DLD1 (cell line): ENCODE measurements around the gene DHH.

Experiments used
- in situ Hi-C: cut with HindIII; loops from 2 replicates; pipeline ENCODE4 v1.10.0; 2017; ENCODE audit warnings: low sequenced_read_pairs

Gene DHH

GRCh38 chr12:49109641-49110463 lies 15.3 kb upstream of the DHH start:
- in situ Hi-C loops: no loop called here

GRCh38 chr12:49108958-49109404 lies 14.4 kb upstream of the DHH start:
- in situ Hi-C loops: no loop called here

DNA sequence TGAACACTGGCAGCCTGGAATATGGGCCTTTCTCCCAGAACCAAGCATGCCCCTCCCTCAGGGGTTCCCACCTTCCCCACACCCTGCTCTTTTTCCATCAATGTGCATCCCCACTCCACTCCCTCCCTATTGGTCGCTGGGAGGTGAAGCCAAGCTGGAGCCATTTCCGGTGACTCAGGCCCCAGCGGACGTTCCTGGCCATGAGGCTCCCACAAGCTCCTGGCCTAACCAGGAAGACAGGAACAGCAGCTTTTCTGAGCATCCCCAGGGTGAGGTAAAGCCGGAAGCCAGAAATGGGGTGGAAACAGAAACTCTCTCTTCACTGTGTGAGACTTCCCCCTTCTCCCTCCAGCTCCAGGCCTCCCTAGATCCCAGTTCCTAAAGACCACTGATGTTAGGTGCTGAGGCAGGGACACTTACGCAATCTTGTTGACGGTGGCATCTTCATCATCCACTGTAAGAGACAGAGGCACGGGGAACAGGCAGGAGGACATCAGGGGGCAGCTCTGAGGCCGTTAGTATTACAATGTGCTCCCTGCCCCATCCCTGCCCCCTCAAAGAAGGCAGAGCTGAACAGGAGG lies 11.0 kb upstream of the DHH start:
- in situ Hi-C loops: no loop called here

DNA sequence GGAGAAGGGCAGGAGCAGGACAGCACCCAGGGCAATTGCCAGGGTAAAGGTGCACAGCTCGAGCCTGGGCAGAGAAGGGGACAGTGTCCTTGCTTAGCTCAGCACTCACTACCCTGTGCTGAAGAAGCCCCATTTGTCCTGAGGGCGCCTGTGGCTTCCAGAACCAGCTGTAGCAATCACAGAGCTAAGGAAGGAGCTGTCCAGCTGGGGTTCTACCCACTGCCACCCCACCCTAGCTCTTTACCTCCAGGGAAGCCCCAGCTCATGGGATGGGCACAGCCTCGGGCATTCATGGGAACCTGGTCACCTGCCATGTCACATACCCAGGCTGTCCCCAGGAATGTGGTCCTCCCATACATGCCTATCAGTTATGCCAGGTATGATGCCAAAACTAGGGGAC lies 10.2 kb upstream of the DHH start:
- in situ Hi-C loops: no loop called here

DNA sequence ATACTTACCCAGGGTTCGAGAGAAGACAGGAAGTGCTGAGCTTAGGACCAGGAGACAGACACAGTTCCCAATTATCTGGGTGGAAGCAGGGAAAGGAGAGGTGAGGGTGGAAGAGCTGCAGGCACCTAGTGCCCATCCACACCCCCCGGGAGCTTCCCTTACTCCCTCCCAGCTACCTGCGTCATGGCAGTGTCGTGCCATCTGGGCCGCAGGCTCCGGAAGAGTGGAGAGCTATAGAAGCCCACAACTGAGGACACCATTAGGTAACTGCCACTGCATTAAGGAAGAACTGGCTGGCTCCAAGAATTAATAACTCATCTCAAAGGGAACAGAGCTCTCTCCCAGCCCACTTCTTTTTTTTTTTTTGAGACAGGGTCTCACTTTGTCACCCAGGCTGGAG lies 5.8 kb upstream of the DHH start:
- in situ Hi-C loops: no loop called here

DNA sequence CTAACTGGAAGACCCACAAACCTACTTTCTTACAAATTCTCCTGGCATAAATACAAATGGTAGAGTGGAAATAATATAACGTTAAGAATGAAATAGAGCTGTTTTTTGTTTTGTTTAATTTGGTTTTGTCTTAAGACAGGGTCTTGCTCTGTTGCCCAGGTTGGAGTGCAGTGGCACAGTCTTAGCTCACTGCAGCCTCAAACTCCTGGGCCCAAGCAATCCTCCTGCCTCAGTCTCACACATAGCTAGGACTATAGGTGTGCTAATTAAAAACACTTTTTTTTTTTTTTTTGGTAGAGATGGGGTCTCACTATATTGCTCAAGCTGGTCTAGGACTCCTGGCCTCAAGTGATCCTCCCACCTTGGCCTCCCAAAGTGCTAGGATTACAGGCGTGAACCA lies 4.1 kb upstream of the DHH start:
- in situ Hi-C loops: no loop called here

- in situ Hi-C loops: no loop called here
Measured at GRCh38 chr12:49098035-49098451, 3.4 kb upstream of the DHH start.

DNA sequence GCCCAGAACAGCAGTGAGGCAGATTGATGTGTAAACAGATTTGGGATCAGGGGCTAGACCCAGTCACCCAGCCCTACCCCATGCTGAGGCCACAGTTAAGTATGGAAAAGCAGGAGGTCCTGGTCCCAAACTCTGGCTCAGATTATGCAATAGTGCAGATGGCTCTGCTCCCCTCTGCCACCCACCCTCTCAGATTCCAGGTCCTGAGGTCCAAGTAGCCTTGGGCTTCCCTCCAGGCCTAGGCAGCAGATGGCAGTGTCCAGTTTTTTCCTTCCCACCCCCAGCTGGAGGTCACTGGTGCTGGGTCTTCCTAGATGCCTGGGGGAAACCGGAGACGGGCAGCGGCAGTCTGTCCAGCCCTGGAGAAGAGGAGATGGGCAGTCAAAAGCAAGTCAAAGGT lies 2.8 kb upstream of the DHH start:
- in situ Hi-C loops: no loop called here

GRCh38 chr12:49094975-49095365 lies 369 bp upstream of the DHH start:
- in situ Hi-C loops: no loop called here

DNA sequence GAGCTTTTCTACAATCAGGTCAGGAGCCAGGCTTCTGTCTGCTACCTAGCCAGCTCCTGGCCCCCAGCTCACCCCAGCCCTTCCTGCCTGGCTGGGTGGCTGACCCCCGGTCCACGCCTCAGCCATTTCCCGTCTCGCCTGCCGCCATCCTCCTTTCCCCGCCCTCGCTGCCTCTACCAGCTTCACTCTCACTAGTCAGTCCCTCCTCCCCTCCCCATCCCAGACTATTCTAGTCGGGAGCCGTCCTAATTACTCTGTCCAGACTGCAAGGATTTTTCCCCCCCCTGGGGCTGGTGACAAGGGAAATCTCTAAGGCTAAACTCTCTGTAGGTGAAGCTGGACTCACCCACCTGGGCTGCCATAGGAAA lies 825 bp downstream of the DHH start:
- in situ Hi-C loops: no loop called here

DNA sequence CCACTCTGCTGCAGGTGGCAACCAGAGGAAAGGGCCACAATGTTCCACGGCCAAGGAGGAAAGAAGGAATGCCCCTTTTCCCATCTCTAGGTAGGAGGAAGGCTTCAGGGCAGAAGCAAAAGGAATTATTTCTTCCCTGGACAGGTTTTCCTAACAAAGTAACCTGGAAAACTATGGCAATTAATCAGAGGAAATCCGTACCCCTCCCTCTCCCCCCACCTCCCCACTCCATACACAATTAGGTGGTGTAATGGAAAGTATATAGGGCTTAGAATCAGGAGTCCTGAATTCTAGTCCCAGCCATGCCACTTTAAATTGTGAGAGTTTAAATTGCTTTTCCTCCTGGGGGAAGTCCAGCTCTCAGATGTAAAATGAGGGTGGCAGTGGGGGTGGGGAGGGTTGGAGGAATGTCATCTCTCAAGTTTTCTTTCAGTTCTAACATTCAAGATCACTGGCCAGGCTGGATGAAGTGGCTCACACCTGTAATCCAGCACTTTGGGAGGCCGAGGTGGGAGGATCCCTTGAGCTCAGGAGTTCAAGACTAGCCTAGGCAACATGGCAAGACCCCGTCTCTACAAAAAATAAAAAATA lies 1.7 kb downstream of the DHH start:
- in situ Hi-C loops: no loop called here

- in situ Hi-C loops: no loop called here
Measured at GRCh38 chr12:49092086-49092815, 2.4 kb downstream of the DHH start.

DNA sequence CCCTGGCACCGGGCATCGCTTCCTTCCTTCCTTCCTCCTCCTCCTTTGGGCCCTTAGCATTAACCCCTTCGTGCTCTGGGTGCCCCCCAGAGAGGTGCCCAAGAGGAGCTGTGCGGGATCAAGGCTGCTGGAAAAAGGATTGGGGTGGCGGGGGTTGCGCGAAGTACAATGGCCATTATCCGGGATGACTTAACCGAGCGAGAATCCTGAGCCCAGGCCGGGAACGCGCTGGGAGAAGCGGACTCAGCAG lies 2.8 kb downstream of the DHH start:
- in situ Hi-C loops: no loop called here

DNA sequence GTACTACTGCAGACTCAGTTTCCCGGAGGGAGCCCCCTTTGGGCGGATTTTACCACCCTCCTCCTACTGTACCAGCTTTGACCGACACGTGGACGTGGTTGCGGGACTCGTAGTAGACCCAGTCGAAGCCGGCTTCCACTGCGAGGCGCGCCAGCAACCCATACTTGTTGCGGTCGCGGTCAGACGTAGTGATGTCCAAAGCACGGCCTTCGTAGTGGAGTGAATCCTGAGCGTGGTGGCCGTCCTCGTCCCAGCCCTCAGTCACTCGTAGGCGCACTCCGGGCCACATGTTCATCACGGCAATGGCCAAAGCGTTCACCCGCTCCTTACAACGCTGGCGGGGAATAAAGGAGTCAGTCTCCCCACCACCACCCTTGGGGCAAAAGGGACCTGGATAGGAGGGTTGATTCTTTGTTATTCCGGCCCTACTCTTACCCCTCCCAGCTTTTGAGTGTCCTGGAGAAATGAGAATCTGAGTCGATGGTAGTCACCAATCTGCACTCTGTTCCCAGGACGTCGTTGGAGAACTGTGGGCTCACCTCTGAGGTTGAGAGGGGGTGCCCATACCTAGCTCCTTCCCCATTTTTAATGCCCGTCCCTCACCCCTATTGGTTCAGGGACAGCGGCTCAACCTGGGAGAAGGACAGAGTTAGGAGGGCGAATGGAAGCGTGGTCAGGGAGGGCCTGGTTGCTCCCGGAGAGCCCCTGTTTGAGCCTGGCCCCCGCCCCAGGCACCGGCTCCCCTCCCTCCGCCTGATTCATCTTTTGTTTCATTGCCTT lies 3.4 kb downstream of the DHH start:
- in situ Hi-C loops: no loop called here

GRCh38 chr12:49089821-49090773 lies 4.5 kb downstream of the DHH start:
- in situ Hi-C loops: no loop called here

DNA sequence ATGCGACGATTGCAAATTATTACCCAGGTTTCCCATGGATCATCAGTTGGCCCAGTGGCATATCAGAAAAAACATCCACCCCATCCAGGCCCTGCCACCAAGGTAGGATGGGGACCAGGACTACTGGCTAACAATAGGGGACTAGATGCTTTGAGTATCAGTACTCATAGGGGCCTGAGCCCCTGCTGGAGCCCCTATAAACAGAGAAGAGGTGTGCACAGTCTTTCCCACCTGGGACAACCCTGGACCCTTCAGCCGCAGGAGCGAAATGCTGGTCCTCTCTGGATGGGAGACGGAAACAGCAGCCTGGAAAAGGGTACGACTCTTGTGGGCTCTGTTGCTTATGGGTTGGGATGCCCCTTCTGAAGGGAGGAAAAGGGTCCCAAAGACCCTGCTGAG lies 5.7 kb downstream of the DHH start:
- in situ Hi-C loops: no loop called here

- in situ Hi-C loops: no loop called here
Measured at GRCh38 chr12:49088150-49088931, 6.3 kb downstream of the DHH start.

GRCh38 chr12:49086116-49086515 lies 8.5 kb downstream of the DHH start:
- in situ Hi-C loops: no loop called here

DNA sequence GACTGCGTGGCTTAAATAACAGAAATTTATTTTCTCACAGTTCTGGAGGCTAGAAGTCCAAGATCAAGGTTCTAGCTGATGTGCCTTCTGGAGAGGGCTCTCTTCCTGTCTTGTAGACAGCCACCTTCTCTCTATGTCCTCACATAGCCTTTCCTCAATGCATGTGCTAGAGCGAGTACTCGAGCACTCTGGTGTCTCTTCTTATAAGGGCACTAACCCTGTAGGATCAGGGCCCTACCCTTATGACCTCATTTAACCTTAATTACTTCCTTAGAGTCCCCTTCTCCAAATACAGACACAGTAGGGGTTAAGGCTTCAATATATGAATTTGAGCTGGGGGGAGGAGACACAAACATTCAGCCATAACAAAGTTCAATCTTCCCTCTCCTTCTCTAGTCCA lies 10.2 kb downstream of the DHH start:
- in situ Hi-C loops: no loop called here
